Adrenal gland (tissue), 12 donors: ENCODE results near the gene GPR62. TPM values are rescaled to one million over a fixed set of nuclear protein-coding genes. Genes with fewer than 3 reads are reported as not detected.

Experiments
- DNase-seq, 7 donors: peaks; one replicate each; pipeline ENCODE4 v3.0.0-alpha.2; 2019 to 2020
- H3K27ac ChIP-seq, 5 donors: fragments of 200-600 bp; sonication (generic) in 4 of 5; 1 replicate in 3 of 5; 2 replicates in 2 of 5; pipeline versions ENCODE4 v1.5.1 to v1.8.0; 2016 to 2020; ENCODE audit warnings: mild to moderate bottlenecking in 1 of 5
- H3K27me3 ChIP-seq: fragments of 200-600 bp; 2 replicates; pipeline ENCODE4 v1.8.0; 2021
- H3K36me3 ChIP-seq, 2 donors: fragments of 200-600 bp; replicated peaks in 1 of 2; 1 replicate in 1 of 2; 2 replicates in 1 of 2; pipeline versions ENCODE4 v1.5.1 to v1.8.0; 2018 to 2022
- H3K4me1 ChIP-seq, 2 donors: fragments of 200-600 bp; replicated peaks in 1 of 2; 1 replicate in 1 of 2; 2 replicates in 1 of 2; pipeline versions ENCODE4 v1.5.1 to v1.8.0; 2018 to 2021
- H3K4me3 ChIP-seq, 4 donors: fragments of 200-600 bp; sonication (generic) in 3 of 4; one replicate each; pipeline ENCODE4 v1.5.1; 2016 to 2018
- H3K9me3 ChIP-seq, 3 donors: fragments of 200-600 bp; sonication (generic) in 1 of 3; replicated peaks in 1 of 3; 1 replicate in 2 of 3; 2 replicates in 1 of 3; pipeline versions ENCODE4 v1.5.1 to v1.8.0; 2016 to 2021
- CTCF ChIP-seq, 6 experiments: fragments of 450-650 bp in 4 of 6; fragments of 200-600 bp in 2 of 6; sonication (generic) in 1 of 6; IDR thresholded peaks; 1 replicate in 5 of 6; 2 replicates in 1 of 6; pipeline versions ENCODE4 v1.5.1 to v1.8.0; 2016 to 2021; ENCODE audit warnings: antibody characterized with exemption in 6 of 6, mild to moderate bottlenecking in 2 of 6, moderate library complexity in 1 of 6
- POLR2A ChIP-seq, 2 donors: fragments of 450-650 bp; IDR thresholded peaks; one replicate each; pipeline ENCODE4 v1.6.1; 2017; ENCODE audit warnings: antibody characterized with exemption in 2 of 2, mild to moderate bottlenecking in 2 of 2, moderate library complexity in 1 of 2
- WGBS, 4 donors: extraction: QIAGEN DNeasy Blood & Tissue Kit in 2 of 4; methylation state at CpG; one replicate each; pipeline versions ENCODE4 v1.1.5 to v1.1.7; 2013 to 2017; 5-methylcytosine and 5-hydroxymethylcytosine counted together
- intact Hi-C, 2 donors: fragments of 100-400 bp; cut with DNase I; formaldehyde crosslinking; loops; one replicate each; pipeline versions ENCODE4 v1.14.1 to v1.15.0; 2022 to 2023
- polyA plus RNA-seq, 3 donors: library from polyadenylated mRNA; stranded (reverse); fragments of 200-250 nt in 2 of 3; fragments of 350-450 nt in 1 of 3; fragmentation: Illumina TruSeq in 1 of 3; extraction: RNeasy Lipid Tissue Mini Kit (QIAGEN cat#74804) in 1 of 3; gene quantifications; one replicate each; pipeline ENCODE4 v1.2.3, GENCODE V29; 2013 to 2014
- total RNA-seq, 9 donors: library from RNA; depleted of rRNA in 4 of 9; stranded (reverse); fragments of >200 nt in 4 of 9; fragments of 120-200 nt in 1 of 9; fragmentation: NEBNext Ultra II Directional in 1 of 9; extraction: Animal tissue kit (Norgen Biotek cat#: 25700) in 1 of 9; gene quantifications; one replicate each; pipeline versions ENCODE4 v1.1.0 to v1.2.4, GENCODE V29; 2013 to 2023
- donor health status: healthy with polysubstance abuse.
- donor health status: Bipolar disorder and iron deficiency.
- donor health status: DM: yes; HTN: yes; CAD: no.
- donor health status: DM: no; HTN: no; CAD: no.
- donor health status: DM: no; HTN: no; CAD: no.
- donor health status: DM: yes; HTN: yes; CAD: no.

The GPR62 gene
- total and polyA plus RNA-seq, 12 donors: 0.13 to 0.83 (median 0.35) TPM; not detected in 2

GRCh38 chr3:51970606-51971300 lies 15.6 kb downstream of the GPR62 start:
- WGBS, 4 donors: 55 to 72% (median 61%) methylated on average over 4 to 6 of the region's 6 CpGs
- H3K4me1 ChIP-seq: peaks cover 34 to 63% of the 10 kb centered on the region in 2 donors
- TF ChIP-seq CTCF (IDR thresholded peaks at IDR 0.05) (no peak), POLR2A (IDR thresholded peaks at IDR 0.05) (no peak)

GRCh38 chr3:51971350-51971749 lies 16.2 kb downstream of the GPR62 start:
- Histone ChIP-seq H3K4me3 (no peak overlapping the region), H3K27me3 (no peaks in the 10 kb centered on the region), H3K4me1 (peaks cover 35 to 63% of the 10 kb centered on the region in 2 donors), H3K36me3 (no peaks in the 10 kb centered on the region), H3K9me3 (no peaks in the 10 kb centered on the region), H3K27ac (peak overlapping the region in 3 of 5 donors; percentile 13 to 46 (median 35))
- WGBS, 4 donors: 88 to 92% (median 90%) methylated on average over 9 to 11 of the region's 11 CpGs; no CpG with 5 or more reads in 1 of the 4 donors
- intact Hi-C loops: no loop called here
- no peak for DNase-seq
- TF ChIP-seq POLR2A (IDR thresholded peaks at IDR 0.05) (no peak), CTCF (IDR thresholded peaks at IDR 0.05) (no peak)

More at GRCh38 chr3:51970606-51971300, 15.6 kb downstream of the GPR62 start:
- Histone ChIP-seq H3K27me3 (no peaks in the 10 kb centered on the region), H3K36me3 (no peaks in the 10 kb centered on the region), H3K4me3 (no peak overlapping the region), H3K27ac (peak overlapping the region in 3 of 5 donors; percentile 30 to 46 (median 35)), H3K9me3 (no peaks in the 10 kb centered on the region)
- intact Hi-C loops: no loop called here
- peak in 3 of 7 donors; percentile 52 to 72 (median 59) for DNase-seq

- no peaks in the 10 kb centered on the region for H3K36me3 ChIP-seq
- peak overlapping the region; percentile 93 to 100 (median 99) for H3K27ac ChIP-seq
- DNase-seq: peak in 6 of 7 donors; percentile 68 to 85 (median 78)
- TF ChIP-seq POLR2A (IDR thresholded peaks at IDR 0.05): no peak
- peak in 3 of 6 experiments; percentile 26 to 53 (median 35) for TF ChIP-seq CTCF (IDR thresholded peaks at IDR 0.05)
- H3K27me3 ChIP-seq: no peaks in the 10 kb centered on the region
- no peaks in the 10 kb centered on the region for H3K9me3 ChIP-seq
- peak overlapping the region in 3 of 4 donors; percentile 20 to 53 (median 43) for H3K4me3 ChIP-seq
- H3K4me1 ChIP-seq: peaks cover 24 to 51% of the 10 kb centered on the region in 2 donors
- intact Hi-C loops: no loop called here
- 0 to 11% (median 10%) methylated on average over 10 to 30 of the region's 30 CpGs for WGBS, 4 donors
Observed at GRCh38 chr3:51974277-51974962, 19.2 kb downstream of the GPR62 start.
